GM23338 (cell line): ENCODE results near the gene ACRBP. TPM values are rescaled to one million over a fixed set of nuclear protein-coding genes. Genes with fewer than 3 reads are reported as not detected.

Source experiments
- ATAC-seq: fragments of 200-7000 bp; cut with Tn5 transposase; 3 replicates; pipeline ENCODE4 v1.9.1; 2020
- DNase-seq: peaks from one replicate; pipeline ENCODE4 v3.0.0-alpha.2; 2015; ENCODE audit warnings: low spot score
- H2AFZ ChIP-seq: fragments of 200-600 bp; sonication (generic); 2 replicates; pipeline ENCODE4 v1.8.0; 2016; ENCODE audit warnings: antibody characterized with exemption, mild to moderate bottlenecking, moderate library complexity
- H3F3A ChIP-seq: fragments of 200-600 bp; sonication (generic); replicated peaks from 2 replicates; pipeline ENCODE4 v1.8.0; 2017; ENCODE audit warnings: antibody characterized with exemption, mixed run types, low read depth
- H3K27ac ChIP-seq: fragments of 200-600 bp; sonication (generic); 2 replicates; pipeline ENCODE4 v1.6.1; 2016; ENCODE audit warnings: low read depth
- H3K27me3 ChIP-seq: fragments of 200-600 bp; sonication (generic); 2 replicates; pipeline ENCODE4 v1.8.0; 2016; ENCODE audit warnings: mild to moderate bottlenecking, mixed run types, moderate library complexity; ENCODE audit not compliant: insufficient read depth
- H3K36me3 ChIP-seq: fragments of 200-600 bp; sonication (generic); 2 replicates; pipeline ENCODE4 v1.8.0; 2016; ENCODE audit warnings: mild to moderate bottlenecking; ENCODE audit not compliant: insufficient read depth
- H3K4me1 ChIP-seq: fragments of 200-600 bp; sonication (generic); 2 replicates; pipeline ENCODE4 v1.8.0; 2016; ENCODE audit warnings: mild to moderate bottlenecking, moderate library complexity; ENCODE audit not compliant: insufficient read depth
- H3K4me2 ChIP-seq: fragments of 200-600 bp; sonication (generic); 2 replicates; pipeline ENCODE4 v1.7.1; 2017; ENCODE audit warnings: mixed run types
- H3K4me3 ChIP-seq: fragments of 200-600 bp; sonication (generic); 2 replicates; pipeline ENCODE4 v1.6.1; 2016; ENCODE audit warnings: mixed run types
- H3K79me2 ChIP-seq: fragments of 200-600 bp; sonication (generic); replicated peaks from 2 replicates; pipeline ENCODE4 v1.8.0; 2017; ENCODE audit warnings: mild to moderate bottlenecking; ENCODE audit not compliant: insufficient read depth
- H3K9me2 ChIP-seq: fragments of 200-600 bp; sonication (generic); 2 replicates; pipeline ENCODE4 v1.8.0; 2017; ENCODE audit not compliant: insufficient read depth
- H4K20me1 ChIP-seq: fragments of 200-600 bp; sonication (generic); replicated peaks from 2 replicates; pipeline ENCODE4 v1.8.0; 2017; ENCODE audit warnings: mild to moderate bottlenecking; ENCODE audit not compliant: insufficient read depth
- H3K27ac Mint-ChIP-seq: 2 replicates; pipeline ENCODE4 v1.8.0; 2020; ENCODE audit warnings: inconsistent platforms, mild to moderate bottlenecking, moderate library complexity, mixed read lengths
- H3K27me3 Mint-ChIP-seq: 3 replicates; pipeline ENCODE4 v1.8.0; 2022; ENCODE audit warnings: low read depth, mild to moderate bottlenecking, moderate library complexity, mixed read lengths, inconsistent platforms; ENCODE audit not compliant: insufficient read depth, poor library complexity
- H3K36me3 Mint-ChIP-seq: 3 replicates; pipeline ENCODE4 v1.8.0; 2021; ENCODE audit warnings: low read depth, mild to moderate bottlenecking, inconsistent platforms, moderate library complexity, mixed read lengths
- H3K4me1 Mint-ChIP-seq: 3 replicates; pipeline ENCODE4 v1.8.0; 2020; ENCODE audit warnings: mild to moderate bottlenecking, inconsistent platforms, mixed read lengths
- H3K4me3 Mint-ChIP-seq: 3 replicates; pipeline ENCODE4 v1.8.0; 2021; ENCODE audit warnings: moderate library complexity, mild to moderate bottlenecking, inconsistent platforms, mixed read lengths
- H3K9me3 Mint-ChIP-seq: 3 replicates; pipeline ENCODE4 v1.8.0; 2020; ENCODE audit warnings: moderate library complexity, mild to moderate bottlenecking, inconsistent platforms, mixed read lengths
- CREB1 ChIP-seq: fragments of 250-450 bp; sonication (Bioruptor Pico); IDR thresholded peaks from 2 replicates; pipeline ENCODE4 v1.5.0; 2020; ENCODE audit warnings: low read depth, mild to moderate bottlenecking, moderate library complexity
- EZH2 ChIP-seq: fragments of 200-600 bp; sonication (generic); IDR thresholded peaks from one replicate; pipeline ENCODE4 v1.8.0; 2017; ENCODE audit warnings: antibody characterized with exemption, mild to moderate bottlenecking, low read depth; ENCODE audit not compliant: unreplicated experiment
- EZH2phosphoT487 ChIP-seq: fragments of 200-600 bp; sonication (generic); IDR thresholded peaks from one replicate; pipeline ENCODE4 v1.8.1; 2018; ENCODE audit warnings: antibody characterized with exemption; ENCODE audit not compliant: unreplicated experiment
- NANOG ChIP-seq: IDR thresholded peaks from 2 replicates; pipeline ENCODE4 v1.6.1; 2016; ENCODE audit warnings: antibody characterized with exemption, borderline replicate concordance
- POLR2AphosphoS5 ChIP-seq: IDR thresholded peaks from 2 replicates; pipeline ENCODE4 v1.6.1; 2016; ENCODE audit warnings: antibody characterized with exemption, low read depth
- STAT1 ChIP-seq: IDR thresholded peaks from one replicate; pipeline ENCODE4 v1.6.1; 2016; ENCODE audit warnings: antibody characterized with exemption; ENCODE audit not compliant: unreplicated experiment
- ZNF114 ChIP-seq: fragments of 250-450 bp; sonication (Bioruptor Pico); IDR thresholded peaks from 2 replicates; pipeline ENCODE4 v1.5.0; 2020; ENCODE audit warnings: mild to moderate bottlenecking, moderate library complexity
- ZNF331 ChIP-seq: fragments of 250-450 bp; sonication (Bioruptor Pico); IDR thresholded peaks from 2 replicates; pipeline ENCODE4 v1.5.0; 2020; ENCODE audit warnings: low read depth, mild to moderate bottlenecking, moderate library complexity
- polyA plus RNA-seq: library from polyadenylated mRNA; unstranded; fragments of >200 nt; fragmentation: Nextera tagmentation; extraction: Ambion mirVana; gene quantifications from 2 replicates; pipeline ENCODE4 v1.2.1, GENCODE V29; 2016
- total RNA-seq: library from RNA; depleted of rRNA; stranded (reverse); fragments of >200 nt; shearing (Covaris generic); gene quantifications from 2 replicates; pipeline ENCODE4 v1.2.3, GENCODE V29; 2014
- TF ChIP-seq, protein P1 (sequence below), 2 experiments: fragments of 200-600 bp in 1 of 2; sonication (generic) in 1 of 2; conservative IDR thresholded peaks; 2 replicates each; pipeline versions ENCODE4 v1.5.1 to v1.6.1; 2016 to 2017; ENCODE audit warnings: antibody characterized with exemption in 2 of 2, low read depth in 2 of 2, mild to moderate bottlenecking in 2 of 2, moderate library complexity in 1 of 2
- TF ChIP-seq, protein P2 (sequence below): IDR thresholded peaks from 2 replicates; pipeline ENCODE4 v1.6.1; 2016; ENCODE audit warnings: antibody characterized with exemption

ACRBP gene
- total and polyA plus RNA-seq, 2 experiments from 2014 or later = 0.70 to 2.2 TPM

DNA sequence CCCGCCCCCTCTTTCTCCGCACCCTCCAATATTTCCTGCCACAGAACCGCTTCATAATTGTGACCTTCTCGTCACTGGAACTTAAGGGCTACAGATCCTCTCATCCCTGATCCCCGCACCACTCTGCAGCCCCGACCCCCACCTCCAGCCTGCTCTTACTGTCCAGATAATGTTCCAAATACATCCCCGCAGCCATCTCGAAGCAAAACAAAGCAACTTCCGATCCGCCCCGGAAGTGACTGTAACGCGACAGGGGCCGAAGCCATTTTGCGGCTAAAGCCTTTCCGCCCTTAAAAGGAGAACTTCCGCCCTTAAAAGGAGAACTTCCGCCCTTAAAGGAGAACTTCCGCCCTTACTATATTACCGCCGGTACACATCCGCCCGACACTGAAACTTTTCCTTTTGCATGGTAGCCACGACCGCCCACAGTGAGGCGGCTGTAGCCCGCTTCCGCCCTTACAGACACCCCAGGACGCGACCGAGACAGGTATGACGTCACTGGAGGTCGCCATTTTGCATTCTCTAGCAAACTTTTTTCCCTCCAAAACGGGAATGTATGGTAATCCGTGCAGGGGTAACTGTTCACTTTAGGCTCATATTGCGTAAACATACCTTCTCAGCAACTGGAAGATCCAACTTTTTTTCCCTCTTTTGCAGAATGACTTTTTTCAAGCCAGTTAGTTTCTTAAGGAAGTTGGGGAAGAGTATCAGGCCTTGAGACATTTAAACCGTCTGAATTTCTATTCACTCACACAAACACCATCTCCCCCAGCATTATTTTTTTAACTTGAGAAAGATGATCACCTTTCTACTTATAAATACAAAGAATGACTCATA is 15.9 kb upstream of the ACRBP start, which contains the start of gene ING4:
ING4 (minus strand) TSS at position 214 of the 837 bp plus-strand sequence; CDS start at position 196, 18 bp downstream.
- DNase-seq (peak; percentile 99), ATAC-seq (peak; percentile 95)
- Histone ChIP-seq H3K4me3 (peak within 1 kb of the TSS; percentile 61), H3K27me3 (no peaks in the 10 kb centered on the region), H3F3A (peaks cover 8% of the 10 kb centered on the region; the same call in 1 of the 2 replicates), H3K4me2 (peak within 1 kb of the TSS; percentile 83), H2AFZ (no peak within 1 kb of the TSS), H4K20me1 (no peaks in the 10 kb centered on the region), H3K27ac (peak within 1 kb of the TSS; percentile 72), H3K9me2 (peaks cover 4% of the 10 kb centered on the region), H3K4me1 (peaks cover 5% of the 10 kb centered on the region; the same call in 1 of the 2 replicates), H3K36me3 (peaks cover 4% of the 10 kb centered on the region; the same call in 1 of the 2 replicates), H3K79me2 (peaks cover 14% of the 10 kb centered on the region)
- H3K4me1 Mint-ChIP-seq = peaks cover 6% of the 10 kb centered on the region; the same call in 2 of the 3 replicates
- peak within 1 kb of the TSS; percentile 98 for H3K27ac Mint-ChIP-seq
- peaks cover 16% of the 10 kb centered on the region for H3K36me3 Mint-ChIP-seq
- TF ChIP-seq CREB1 (CRISPR knock-in tag) (peak; percentile 99), NANOG (no peak)
- TF ChIP-seq, protein P1, sequence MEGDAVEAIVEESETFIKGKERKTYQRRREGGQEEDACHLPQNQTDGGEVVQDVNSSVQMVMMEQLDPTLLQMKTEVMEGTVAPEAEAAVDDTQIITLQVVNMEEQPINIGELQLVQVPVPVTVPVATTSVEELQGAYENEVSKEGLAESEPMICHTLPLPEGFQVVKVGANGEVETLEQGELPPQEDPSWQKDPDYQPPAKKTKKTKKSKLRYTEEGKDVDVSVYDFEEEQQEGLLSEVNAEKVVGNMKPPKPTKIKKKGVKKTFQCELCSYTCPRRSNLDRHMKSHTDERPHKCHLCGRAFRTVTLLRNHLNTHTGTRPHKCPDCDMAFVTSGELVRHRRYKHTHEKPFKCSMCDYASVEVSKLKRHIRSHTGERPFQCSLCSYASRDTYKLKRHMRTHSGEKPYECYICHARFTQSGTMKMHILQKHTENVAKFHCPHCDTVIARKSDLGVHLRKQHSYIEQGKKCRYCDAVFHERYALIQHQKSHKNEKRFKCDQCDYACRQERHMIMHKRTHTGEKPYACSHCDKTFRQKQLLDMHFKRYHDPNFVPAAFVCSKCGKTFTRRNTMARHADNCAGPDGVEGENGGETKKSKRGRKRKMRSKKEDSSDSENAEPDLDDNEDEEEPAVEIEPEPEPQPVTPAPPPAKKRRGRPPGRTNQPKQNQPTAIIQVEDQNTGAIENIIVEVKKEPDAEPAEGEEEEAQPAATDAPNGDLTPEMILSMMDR (conservative IDR thresholded peaks at IDR 0.05; ENCODE audit: low read depth in 2 of 2) = no peak
- TF ChIP-seq, protein P2, sequence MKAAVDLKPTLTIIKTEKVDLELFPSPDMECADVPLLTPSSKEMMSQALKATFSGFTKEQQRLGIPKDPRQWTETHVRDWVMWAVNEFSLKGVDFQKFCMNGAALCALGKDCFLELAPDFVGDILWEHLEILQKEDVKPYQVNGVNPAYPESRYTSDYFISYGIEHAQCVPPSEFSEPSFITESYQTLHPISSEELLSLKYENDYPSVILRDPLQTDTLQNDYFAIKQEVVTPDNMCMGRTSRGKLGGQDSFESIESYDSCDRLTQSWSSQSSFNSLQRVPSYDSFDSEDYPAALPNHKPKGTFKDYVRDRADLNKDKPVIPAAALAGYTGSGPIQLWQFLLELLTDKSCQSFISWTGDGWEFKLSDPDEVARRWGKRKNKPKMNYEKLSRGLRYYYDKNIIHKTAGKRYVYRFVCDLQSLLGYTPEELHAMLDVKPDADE = peak; percentile 100
- H3K27me3 Mint-ChIP-seq = peaks cover 9% of the 10 kb centered on the region
- peak within 1 kb of the TSS; percentile 92 for H3K4me3 Mint-ChIP-seq
- H3K9me3 Mint-ChIP-seq = no peaks in the 10 kb centered on the region

DNA sequence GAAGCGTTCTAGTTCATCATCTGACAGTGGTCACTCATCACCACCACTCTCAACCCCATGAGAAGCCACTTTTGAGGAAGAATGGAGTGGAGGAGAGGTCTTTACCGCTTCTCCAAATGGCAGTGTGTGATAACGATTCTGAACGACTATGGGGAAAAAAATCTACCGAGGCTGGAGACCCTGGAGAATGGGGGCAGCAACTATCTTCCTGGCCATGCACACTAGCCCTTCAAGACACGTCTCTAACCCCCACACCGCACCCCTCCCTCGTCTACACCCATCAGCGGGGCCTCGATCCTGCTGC is 15.3 kb upstream of the ACRBP start:
- DNase-seq (peak; percentile 70), ATAC-seq (peak; percentile 75)
- Mint-ChIP-seq H3K4me1 (peaks cover 6% of the 10 kb centered on the region; the same call in 2 of the 3 replicates), H3K9me3 (no peaks in the 10 kb centered on the region), H3K36me3 (peaks cover 12% of the 10 kb centered on the region), H3K27ac (peak overlapping the region; percentile 98), H3K27me3 (peaks cover 9% of the 10 kb centered on the region), H3K4me3 (peak overlapping the region; percentile 92)
- no peaks in the 10 kb centered on the region for H4K20me1 ChIP-seq
- peaks cover 14% of the 10 kb centered on the region for H3K79me2 ChIP-seq
- H3K9me2 ChIP-seq = peaks cover 4% of the 10 kb centered on the region
- H3K4me1 ChIP-seq = peaks cover 5% of the 10 kb centered on the region; the same call in 1 of the 2 replicates
- peak overlapping the region; percentile 83 for H3K4me2 ChIP-seq
- H3K36me3 ChIP-seq = peaks cover 4% of the 10 kb centered on the region; the same call in 1 of the 2 replicates
- peaks cover 8% of the 10 kb centered on the region; the same call in 1 of the 2 replicates for H3F3A ChIP-seq
- no peaks in the 10 kb centered on the region for H3K27me3 ChIP-seq
- H3K4me3 ChIP-seq = peak overlapping the region; percentile 61
- H2AFZ ChIP-seq = no peak overlapping the region
- H3K27ac ChIP-seq = 0 out of 2 replicates have a peak overlapping the region, but pooled peaks have one; percentile 11
- no peak for TF ChIP-seq NANOG
- no peak for TF ChIP-seq EZH2
- no peak for TF ChIP-seq ZNF331 (CRISPR knock-in tag)
- TF ChIP-seq STAT1 = no peak
- TF ChIP-seq ZNF114 (CRISPR knock-in tag) = no peak
- TF ChIP-seq, protein P2 = no peak
- no peak for TF ChIP-seq CREB1 (CRISPR knock-in tag)
- no peak for TF ChIP-seq POLR2AphosphoS5
- TF ChIP-seq EZH2phosphoT487 = no peak
